SK-N-SH (cell line): Measurements from ENCODE around the gene PHTF1.

ENCODE experiments used
- REST ChIP-seq: IDR thresholded peaks from 2 replicates; pipeline ENCODE4 v1.6.1; 2012; ENCODE audit warnings: mild to moderate bottlenecking, low read depth, low read length, moderate library complexity
- TF ChIP-seq, protein P1 (sequence below): fragments of 200-600 bp; sonication (generic); IDR thresholded peaks from 2 replicates; pipeline ENCODE4 v1.6.1; 2017; ENCODE audit warnings: antibody characterized with exemption, mild to moderate bottlenecking, moderate library complexity

- TF ChIP-seq, protein P1, sequence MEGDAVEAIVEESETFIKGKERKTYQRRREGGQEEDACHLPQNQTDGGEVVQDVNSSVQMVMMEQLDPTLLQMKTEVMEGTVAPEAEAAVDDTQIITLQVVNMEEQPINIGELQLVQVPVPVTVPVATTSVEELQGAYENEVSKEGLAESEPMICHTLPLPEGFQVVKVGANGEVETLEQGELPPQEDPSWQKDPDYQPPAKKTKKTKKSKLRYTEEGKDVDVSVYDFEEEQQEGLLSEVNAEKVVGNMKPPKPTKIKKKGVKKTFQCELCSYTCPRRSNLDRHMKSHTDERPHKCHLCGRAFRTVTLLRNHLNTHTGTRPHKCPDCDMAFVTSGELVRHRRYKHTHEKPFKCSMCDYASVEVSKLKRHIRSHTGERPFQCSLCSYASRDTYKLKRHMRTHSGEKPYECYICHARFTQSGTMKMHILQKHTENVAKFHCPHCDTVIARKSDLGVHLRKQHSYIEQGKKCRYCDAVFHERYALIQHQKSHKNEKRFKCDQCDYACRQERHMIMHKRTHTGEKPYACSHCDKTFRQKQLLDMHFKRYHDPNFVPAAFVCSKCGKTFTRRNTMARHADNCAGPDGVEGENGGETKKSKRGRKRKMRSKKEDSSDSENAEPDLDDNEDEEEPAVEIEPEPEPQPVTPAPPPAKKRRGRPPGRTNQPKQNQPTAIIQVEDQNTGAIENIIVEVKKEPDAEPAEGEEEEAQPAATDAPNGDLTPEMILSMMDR: no peak
- TF ChIP-seq REST: no peak
These were observed 49.3 kb upstream of the PHTF1 start for GRCh38 chr1:113808450-113809195.
